HG02571 (cell line): ENCODE measurements around the gene MYO16.
A peak's percentile ranks its signal among the peaks of the same experiment; 100 is the strongest.

Source experiments
- ATAC-seq: cut with Tn5 transposase; IDR thresholded peaks from one replicate; pipeline ENCODE4 v1.9.1; 2021; ENCODE audit warnings: mild to moderate bottlenecking, moderate library complexity; ENCODE audit not compliant: unreplicated experiment

MYO16 gene

GRCh38 chr13:108789476-108789875 lies 160.1 kb downstream of the MYO16 start:
- no peak for ATAC-seq

- ATAC-seq = no peak
Observed at GRCh38 chr13:108795841-108796240, 166.4 kb downstream of the MYO16 start.

GRCh38 chr13:108797354-108797753 lies 167.9 kb downstream of the MYO16 start:
- no peak for ATAC-seq

DNA sequence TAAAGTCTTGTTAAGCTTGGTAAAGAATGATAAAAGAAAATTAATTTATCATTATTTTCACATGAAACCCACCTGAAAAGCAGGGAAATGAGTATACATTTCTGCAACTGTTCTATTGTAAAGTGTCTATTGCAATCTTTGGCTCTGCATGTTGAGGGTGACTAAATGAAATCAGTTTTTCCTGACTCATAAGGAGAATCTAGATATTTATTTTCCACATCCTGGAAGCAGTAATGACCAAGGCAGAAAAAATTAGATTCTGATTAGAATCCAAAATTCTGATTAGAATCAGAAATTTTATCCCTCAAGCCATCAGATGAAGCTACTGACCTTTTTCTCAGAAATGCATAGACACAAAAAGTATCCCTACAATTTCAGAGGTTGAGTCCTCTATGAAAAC lies 178.4 kb downstream of the MYO16 start:
- ATAC-seq = no peak

DNA sequence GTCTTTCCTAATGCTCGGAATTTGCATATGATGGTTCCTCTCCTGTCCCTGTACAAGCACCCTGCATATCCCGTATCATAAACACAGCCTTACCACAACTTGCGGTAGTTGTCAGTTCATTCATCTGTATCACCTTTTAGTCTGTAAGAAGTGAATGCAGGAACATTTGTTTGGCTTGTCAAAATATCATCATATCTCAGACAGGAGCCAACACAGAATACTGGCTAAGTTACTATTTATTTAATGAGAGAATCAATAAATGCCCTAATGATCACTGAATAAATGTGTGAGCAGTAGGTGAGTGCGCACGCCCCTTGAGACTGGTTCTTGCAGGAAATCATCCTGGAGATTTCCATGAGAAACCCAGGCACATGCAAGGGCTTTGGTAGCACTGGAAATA lies 182.8 kb downstream of the MYO16 start:
- no peak for ATAC-seq

DNA sequence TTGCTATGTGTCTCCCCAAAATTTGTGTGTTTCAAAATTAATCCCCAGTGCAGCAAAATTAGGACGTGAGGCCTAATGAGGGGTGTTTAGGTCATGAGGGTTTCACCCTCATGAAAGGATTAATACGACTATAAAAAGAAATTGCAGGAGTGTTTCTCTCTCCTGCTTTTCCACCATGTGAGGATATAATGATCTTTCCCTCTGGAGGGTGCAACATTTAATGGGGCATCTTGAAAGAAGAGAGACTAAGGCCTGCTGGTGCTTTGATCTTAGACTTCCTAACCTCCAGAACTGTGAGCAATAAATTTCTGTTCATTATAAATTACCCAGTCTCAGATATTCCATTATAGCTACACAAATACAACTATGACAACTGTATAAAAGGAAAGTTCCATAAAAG lies 183.2 kb downstream of the MYO16 start:
- no peak for ATAC-seq

DNA sequence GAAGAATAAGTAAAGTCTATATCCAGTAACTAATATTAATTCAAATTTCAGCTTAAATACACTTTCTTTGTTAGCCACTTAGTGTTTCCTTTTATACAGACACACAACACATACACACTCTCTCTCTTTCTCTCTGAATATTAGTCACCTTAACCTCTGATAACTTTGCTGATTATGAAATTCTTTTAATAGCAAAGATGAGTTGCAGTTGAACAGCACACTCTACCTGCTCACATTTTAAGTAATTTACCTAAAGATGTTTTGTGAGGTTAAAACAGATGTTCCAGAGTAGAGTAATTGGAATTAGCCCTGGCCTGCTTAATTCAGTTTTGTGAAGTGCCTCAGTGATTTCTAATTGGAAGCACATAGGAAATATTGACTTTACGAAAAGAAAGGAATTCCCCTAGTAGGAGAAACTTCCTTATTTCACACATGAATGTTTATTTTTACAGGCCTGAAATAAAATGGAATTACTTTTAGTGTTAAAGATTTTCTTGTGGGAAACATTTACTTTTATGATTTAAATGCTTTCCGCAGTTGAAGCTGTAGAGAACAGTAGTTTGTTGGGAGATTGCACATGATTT lies 184.3 kb downstream of the MYO16 start:
- ATAC-seq = no peak

DNA sequence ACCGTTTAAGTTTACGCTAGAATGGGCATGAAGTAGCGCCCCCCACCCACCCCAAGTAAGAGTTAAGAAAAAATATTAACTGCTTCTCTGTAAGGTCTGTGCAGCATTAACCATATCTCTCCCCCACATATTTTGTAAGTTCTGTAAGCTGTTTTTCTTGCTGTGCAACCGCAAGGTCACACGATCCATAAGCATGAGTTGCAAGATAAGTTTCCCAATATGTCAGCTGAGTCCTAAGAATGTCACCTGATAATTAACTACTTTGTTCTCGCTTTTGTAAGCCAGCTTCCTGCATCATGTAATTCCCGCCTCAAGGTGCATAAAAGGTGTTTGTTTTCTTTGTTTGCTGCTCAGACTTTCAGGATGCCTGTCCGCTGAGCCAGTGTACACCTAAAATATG lies 187.0 kb downstream of the MYO16 start:
- no peak for ATAC-seq

DNA sequence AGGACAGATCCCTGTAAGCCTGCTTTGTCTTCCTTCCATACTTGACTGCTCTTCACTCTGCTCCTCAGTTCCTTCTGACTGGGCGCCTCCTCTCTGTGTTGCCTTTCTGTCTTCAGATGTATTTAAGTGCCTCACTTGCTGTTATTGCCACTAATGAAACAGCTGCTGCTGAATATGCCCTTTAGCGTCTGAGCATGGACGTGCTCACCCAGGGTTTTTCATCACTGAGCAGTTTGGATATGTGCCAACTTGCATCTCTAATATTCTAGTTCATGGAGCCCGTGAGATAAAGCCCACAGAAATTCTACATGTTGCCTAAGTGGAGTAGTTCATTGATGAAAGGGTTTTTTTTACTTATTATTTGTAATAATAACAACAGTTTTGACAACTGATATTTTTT lies 198.2 kb downstream of the MYO16 start:
- ATAC-seq = no peak

- no peak for ATAC-seq
Observed at GRCh38 chr13:108828086-108828815, 198.8 kb downstream of the MYO16 start.

- no peak for ATAC-seq
Observed at GRCh38 chr13:108830916-108831315, 201.5 kb downstream of the MYO16 start.

- ATAC-seq = no peak
Observed at GRCh38 chr13:108833531-108833930, 204.1 kb downstream of the MYO16 start.

DNA sequence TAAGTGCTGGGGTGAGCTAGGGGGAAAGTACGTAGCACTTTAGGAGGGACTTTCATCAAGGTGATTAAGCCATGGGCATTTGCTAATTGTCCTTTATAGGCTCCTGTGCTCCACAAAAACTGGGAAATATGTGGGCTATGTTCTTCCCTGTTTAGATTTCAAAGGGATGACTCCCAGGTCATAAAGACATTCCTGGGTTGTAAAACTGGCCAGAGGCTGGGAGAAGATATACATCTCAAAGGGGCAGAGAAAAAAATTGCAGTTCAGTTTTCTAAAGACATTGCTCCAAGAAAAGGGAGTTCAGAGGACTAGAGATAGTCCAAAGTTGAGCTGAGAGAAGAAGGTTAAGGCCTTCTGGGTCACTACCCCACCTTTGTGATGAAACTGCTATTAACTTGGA lies 204.8 kb downstream of the MYO16 start:
- no peak for ATAC-seq

GRCh38 chr13:108835083-108835482 lies 205.7 kb downstream of the MYO16 start:
- ATAC-seq = no peak

DNA sequence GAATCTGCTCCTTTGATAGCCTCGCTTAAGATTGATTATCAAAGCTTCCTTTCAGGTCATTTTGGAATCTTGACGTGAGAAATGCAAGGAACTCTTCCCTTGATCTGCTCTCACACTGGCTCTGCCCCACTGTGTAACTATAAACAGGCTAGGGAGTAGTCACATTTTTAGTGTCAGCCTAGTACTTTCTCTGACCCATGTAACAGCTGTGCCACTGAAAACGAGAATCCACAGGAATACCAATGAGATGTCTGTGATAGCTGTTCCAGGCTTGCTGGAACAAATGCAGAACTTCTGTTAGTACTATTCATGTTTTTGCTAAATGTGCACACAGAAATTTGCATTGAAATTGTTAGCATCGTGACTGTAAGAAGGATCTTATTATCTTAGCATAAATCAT lies 221.3 kb downstream of the MYO16 start:
- ATAC-seq = no peak

DNA sequence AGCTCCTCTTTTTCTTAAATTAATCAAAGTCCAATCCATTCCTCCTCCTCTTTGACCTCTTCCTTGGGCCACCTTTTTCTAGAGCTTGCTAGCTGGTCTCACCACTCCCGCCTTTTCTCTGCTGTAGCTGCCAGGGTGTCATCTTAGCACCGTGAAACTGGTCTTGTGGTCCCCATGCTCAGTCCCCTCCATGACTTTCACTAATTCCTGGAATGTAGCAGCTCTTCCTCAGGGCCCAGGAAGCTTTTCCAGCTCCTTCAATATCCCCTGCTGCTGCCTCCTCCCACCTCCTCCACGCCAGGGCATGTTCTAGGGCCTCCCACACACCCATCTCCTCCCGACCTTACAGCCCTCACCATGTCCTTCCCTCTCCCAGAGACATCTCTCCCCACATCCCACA lies 222.2 kb downstream of the MYO16 start:
- no peak for ATAC-seq

GRCh38 chr13:108853031-108853430 lies 223.6 kb downstream of the MYO16 start:
- no peak for ATAC-seq

- ATAC-seq = peak; percentile 72
Observed at GRCh38 chr13:108855737-108856387, 226.5 kb downstream of the MYO16 start.

- no peak for ATAC-seq
Observed at GRCh38 chr13:108858676-108859075, 229.3 kb downstream of the MYO16 start.

GRCh38 chr13:108859197-108860012 lies 230.0 kb downstream of the MYO16 start:
- ATAC-seq = no peak

GRCh38 chr13:108860418-108860817 lies 231.0 kb downstream of the MYO16 start:
- ATAC-seq = no peak
